ENCODE results near the gene EXD2. TPM values are rescaled to one million over a fixed set of nuclear protein-coding genes. Genes with fewer than 3 reads are reported as not detected.
A peak's percentile ranks its signal among the peaks of the same experiment; 100 is the strongest.

The EXD2 gene
- total and polyA plus RNA-seq, 2 of the 13 experiments (the other 11 are each of a cell fraction or from before 2014, with no cell fraction given) = 9.5 to 15.1 TPM

DNA sequence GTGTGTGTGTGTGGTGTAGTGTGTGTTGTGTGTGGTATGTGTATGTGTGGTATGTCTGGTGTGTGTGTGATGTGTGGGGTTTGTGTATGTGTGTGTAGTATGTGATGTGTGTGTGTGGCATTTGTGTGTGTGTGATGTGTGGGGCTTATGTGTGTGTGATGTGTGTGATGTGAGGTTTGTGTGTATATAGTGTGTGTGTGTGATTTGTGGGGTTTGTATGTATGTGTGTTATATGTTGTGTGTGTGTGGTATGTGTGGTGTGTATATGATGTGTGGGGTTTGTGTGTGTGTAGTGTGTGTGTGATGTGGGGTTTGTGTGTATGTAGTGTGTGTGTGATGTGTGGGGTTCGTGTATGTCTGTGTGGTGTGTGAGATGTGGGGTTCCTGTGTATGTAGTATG, 78.1 kb downstream of the EXD2 start:
- BruUV-seq (replicated peaks) = no TSS peak
- Histone ChIP-seq H3K4me3 (replicated peaks in 1 of 3; ENCODE audit: insufficient read depth in 1 of 3, low read depth in 2 of 3, low read length in 3 of 3) (no peak overlapping the region), H3K4me2 (ENCODE audit: low read depth, low read length) (no peak overlapping the region), H3K9me3 (ENCODE audit: low read length) (no peaks in the 10 kb centered on the region), H2AFZ (ENCODE audit: low read length) (no peak overlapping the region), H3K27me3 (ENCODE audit: control insufficient read depth in 1 of 2, insufficient read depth in 2 of 2, low read length in 2 of 2) (peaks cover 1 to 19% of the 10 kb centered on the region in 2 experiments; a peak in 3 of 5 replicates), H4K20me1 (ENCODE audit: insufficient read depth, low read length) (no peaks in the 10 kb centered on the region), H3K79me2 (ENCODE audit: insufficient read depth, low read length) (no peaks in the 10 kb centered on the region), H3K36me3 (replicated peaks in 1 of 2; ENCODE audit: control insufficient read depth in 1 of 2, insufficient read depth in 2 of 2, low read length in 2 of 2) (no peaks in the 10 kb centered on the region), H3K27ac (ENCODE audit: extremely low read length, insufficient read depth, low read length) (no peak overlapping the region), H3K9ac (ENCODE audit: insufficient read depth, low read depth, low read length) (no peak overlapping the region), H3K4me1 (ENCODE audit: insufficient read depth, low read length) (peaks cover 15% of the 10 kb centered on the region)
- intact Hi-C loops (cut with micrococcal nuclease; ENCODE audit: unreplicated experiment) (no loop called here), in situ Hi-C loops (cut with HindIII; ENCODE audit: extremely low pct_ligation_motif_present, low pct_unique_long_range_greater_than_20kb) (no loop called here)
- ChIA-PET POLR2A (no interaction called here), CTCF (ENCODE audit: low intra/inter-chr PET ratio, low total read pairs) (no interaction called here)
- peak; percentile 68 for FAIRE-seq
- ATAC-seq = no peak
- WGBS (ENCODE audit: low lambda C conversion rate) = 17% methylated on average over 1 of the region's 1 CpG
- DNase-seq (ENCODE audit: low spot score) = no peak
- TF ChIP-seq, protein P1, sequence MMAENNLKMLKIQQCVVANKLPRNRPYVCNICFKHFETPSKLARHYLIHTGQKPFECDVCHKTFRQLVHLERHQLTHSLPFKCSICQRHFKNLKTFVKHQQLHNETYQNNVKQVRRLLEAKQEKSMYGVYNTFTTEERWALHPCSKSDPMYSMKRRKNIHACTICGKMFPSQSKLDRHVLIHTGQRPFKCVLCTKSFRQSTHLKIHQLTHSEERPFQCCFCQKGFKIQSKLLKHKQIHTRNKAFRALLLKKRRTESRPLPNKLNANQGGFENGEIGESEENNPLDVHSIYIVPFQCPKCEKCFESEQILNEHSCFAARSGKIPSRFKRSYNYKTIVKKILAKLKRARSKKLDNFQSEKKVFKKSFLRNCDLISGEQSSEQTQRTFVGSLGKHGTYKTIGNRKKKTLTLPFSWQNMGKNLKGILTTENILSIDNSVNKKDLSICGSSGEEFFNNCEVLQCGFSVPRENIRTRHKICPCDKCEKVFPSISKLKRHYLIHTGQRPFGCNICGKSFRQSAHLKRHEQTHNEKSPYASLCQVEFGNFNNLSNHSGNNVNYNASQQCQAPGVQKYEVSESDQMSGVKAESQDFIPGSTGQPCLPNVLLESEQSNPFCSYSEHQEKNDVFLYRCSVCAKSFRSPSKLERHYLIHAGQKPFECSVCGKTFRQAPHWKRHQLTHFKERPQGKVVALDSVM (CRISPR knock-in tag; IDR thresholded peaks at IDR 0.05) = no peak
- TF ChIP-seq ZNF567 (CRISPR knock-in tag; IDR thresholded peaks at IDR 0.05; ENCODE audit: borderline replicate concordance) = no peak
- no peak for TF ChIP-seq ZKSCAN8 (CRISPR knock-in tag; IDR thresholded peaks at IDR 0.05; ENCODE audit: borderline replicate concordance)
- TF ChIP-seq, protein P2, sequence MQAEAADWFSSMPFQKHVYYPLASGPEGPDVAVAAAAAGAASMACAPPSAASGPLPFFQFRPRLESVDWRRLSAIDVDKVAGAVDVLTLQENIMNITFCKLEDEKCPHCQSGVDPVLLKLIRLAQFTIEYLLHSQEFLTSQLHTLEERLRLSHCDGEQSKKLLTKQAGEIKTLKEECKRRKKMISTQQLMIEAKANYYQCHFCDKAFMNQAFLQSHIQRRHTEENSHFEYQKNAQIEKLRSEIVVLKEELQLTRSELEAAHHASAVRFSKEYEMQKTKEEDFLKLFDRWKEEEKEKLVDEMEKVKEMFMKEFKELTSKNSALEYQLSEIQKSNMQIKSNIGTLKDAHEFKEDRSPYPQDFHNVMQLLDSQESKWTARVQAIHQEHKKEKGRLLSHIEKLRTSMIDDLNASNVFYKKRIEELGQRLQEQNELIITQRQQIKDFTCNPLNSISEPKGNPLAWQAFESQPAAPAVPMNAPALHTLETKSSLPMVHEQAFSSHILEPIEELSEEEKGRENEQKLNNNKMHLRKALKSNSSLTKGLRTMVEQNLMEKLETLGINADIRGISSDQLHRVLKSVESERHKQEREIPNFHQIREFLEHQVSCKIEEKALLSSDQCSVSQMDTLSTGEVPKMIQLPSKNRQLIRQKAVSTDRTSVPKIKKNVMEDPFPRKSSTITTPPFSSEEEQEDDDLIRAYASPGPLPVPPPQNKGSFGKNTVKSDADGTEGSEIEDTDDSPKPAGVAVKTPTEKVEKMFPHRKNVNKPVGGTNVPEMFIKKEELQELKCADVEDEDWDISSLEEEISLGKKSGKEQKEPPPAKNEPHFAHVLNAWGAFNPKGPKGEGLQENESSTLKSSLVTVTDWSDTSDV (CRISPR knock-in tag; IDR thresholded peaks at IDR 0.05) = no peak
- TF ChIP-seq TAF15 (IDR thresholded peaks at IDR 0.05; ENCODE audit: low read depth, low read length, poor library complexity, severe bottlenecking) = no peak
- TF ChIP-seq YY1 (IDR thresholded peaks at IDR 0.05; ENCODE audit: insufficient read depth, insufficient replicate concordance, low read depth, low read length) = no peak
- TF ChIP-seq, protein P3, sequence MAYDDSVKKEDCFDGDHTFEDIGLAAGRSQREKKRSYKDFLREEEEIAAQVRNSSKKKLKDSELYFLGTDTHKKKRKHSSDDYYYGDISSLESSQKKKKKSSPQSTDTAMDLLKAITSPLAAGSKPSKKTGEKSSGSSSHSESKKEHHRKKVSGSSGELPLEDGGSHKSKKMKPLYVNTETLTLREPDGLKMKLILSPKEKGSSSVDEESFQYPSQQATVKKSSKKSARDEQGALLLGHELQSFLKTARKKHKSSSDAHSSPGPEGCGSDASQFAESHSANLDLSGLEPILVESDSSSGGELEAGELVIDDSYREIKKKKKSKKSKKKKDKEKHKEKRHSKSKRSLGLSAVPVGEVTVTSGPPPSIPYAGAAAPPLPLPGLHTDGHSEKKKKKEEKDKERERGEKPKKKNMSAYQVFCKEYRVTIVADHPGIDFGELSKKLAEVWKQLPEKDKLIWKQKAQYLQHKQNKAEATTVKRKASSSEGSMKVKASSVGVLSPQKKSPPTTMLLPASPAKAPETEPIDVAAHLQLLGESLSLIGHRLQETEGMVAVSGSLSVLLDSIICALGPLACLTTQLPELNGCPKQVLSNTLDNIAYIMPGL (CRISPR knock-in tag; IDR thresholded peaks at IDR 0.05; ENCODE audit: borderline replicate concordance in 1 of 2, low read depth in 1 of 2) = no peak
- no peak for TF ChIP-seq PRPF4 (IDR thresholded peaks at IDR 0.05; ENCODE audit: low read depth, low read length, poor library complexity, severe bottlenecking)
- TF ChIP-seq, protein P4, sequence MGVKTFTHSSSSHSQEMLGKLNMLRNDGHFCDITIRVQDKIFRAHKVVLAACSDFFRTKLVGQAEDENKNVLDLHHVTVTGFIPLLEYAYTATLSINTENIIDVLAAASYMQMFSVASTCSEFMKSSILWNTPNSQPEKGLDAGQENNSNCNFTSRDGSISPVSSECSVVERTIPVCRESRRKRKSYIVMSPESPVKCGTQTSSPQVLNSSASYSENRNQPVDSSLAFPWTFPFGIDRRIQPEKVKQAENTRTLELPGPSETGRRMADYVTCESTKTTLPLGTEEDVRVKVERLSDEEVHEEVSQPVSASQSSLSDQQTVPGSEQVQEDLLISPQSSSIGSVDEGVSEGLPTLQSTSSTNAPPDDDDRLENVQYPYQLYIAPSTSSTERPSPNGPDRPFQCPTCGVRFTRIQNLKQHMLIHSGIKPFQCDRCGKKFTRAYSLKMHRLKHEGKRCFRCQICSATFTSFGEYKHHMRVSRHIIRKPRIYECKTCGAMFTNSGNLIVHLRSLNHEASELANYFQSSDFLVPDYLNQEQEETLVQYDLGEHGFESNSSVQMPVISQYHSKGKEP (CRISPR knock-in tag; IDR thresholded peaks at IDR 0.05) = no peak
- no peak for TF ChIP-seq ZNF619 (CRISPR knock-in tag; IDR thresholded peaks at IDR 0.05)
- no peak for TF ChIP-seq ISX (CRISPR knock-in tag; conservative IDR thresholded peaks at IDR 0.05)
- no peak for TF ChIP-seq ZKSCAN5 (CRISPR knock-in tag; IDR thresholded peaks at IDR 0.05)
- no peak for TF ChIP-seq KDM2A (CRISPR knock-in tag; IDR thresholded peaks at IDR 0.05; ENCODE audit: borderline replicate concordance, low read depth)
- TF ChIP-seq, protein P5, sequence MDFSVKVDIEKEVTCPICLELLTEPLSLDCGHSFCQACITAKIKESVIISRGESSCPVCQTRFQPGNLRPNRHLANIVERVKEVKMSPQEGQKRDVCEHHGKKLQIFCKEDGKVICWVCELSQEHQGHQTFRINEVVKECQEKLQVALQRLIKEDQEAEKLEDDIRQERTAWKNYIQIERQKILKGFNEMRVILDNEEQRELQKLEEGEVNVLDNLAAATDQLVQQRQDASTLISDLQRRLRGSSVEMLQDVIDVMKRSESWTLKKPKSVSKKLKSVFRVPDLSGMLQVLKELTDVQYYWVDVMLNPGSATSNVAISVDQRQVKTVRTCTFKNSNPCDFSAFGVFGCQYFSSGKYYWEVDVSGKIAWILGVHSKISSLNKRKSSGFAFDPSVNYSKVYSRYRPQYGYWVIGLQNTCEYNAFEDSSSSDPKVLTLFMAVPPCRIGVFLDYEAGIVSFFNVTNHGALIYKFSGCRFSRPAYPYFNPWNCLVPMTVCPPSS (IDR thresholded peaks at IDR 0.05) = peak; percentile 26; the same call in 1 of the 2 replicates
- no peak for TF ChIP-seq EED (CRISPR knock-in tag; IDR thresholded peaks at IDR 0.05)

Data from HepG2 (cell line).